GM12801 (cell line): Measurements from ENCODE around the gene SETD7.

ENCODE experiments used
- CTCF ChIP-seq: IDR thresholded peaks from one replicate; pipeline ENCODE4 v1.5.1; 2011; ENCODE audit warnings: control low read depth; ENCODE audit not compliant: insufficient read length; ENCODE audit errors: extremely low read depth

SETD7 gene

GRCh38 chr4:139554893-139555704, 920 bp downstream of the SETD7 start:
- no peak for TF ChIP-seq CTCF

GRCh38 chr4:139554642-139554892, 1.5 kb downstream of the SETD7 start:
- TF ChIP-seq CTCF, result no peak

GRCh38 chr4:139553751-139554641, 2.0 kb downstream of the SETD7 start:
- no peak for TF ChIP-seq CTCF

- TF ChIP-seq CTCF, result no peak
These were observed 3.3 kb downstream of the SETD7 start for GRCh38 chr4:139552517-139553307.

- no peak for TF ChIP-seq CTCF
These were observed 5.1 kb downstream of the SETD7 start for GRCh38 chr4:139550724-139551429.

- TF ChIP-seq CTCF, result no peak
These were observed 8.0 kb downstream of the SETD7 start for GRCh38 chr4:139547979-139548378.
